Esophagus mucosa (tissue), 1 donor: ENCODE data around the gene TNK2. TPM values are rescaled to one million over a fixed set of nuclear protein-coding genes. Genes with fewer than 3 reads are reported as not detected.
"Not testable (repeated sequence)": the region's sequence is repeated elsewhere in the genome, so short reads cannot be mapped to it uniquely, and the experiment has no call there.

Experiments
- ATAC-seq: fragments of 200-7000 bp; cut with Tn5 transposase; one replicate; pipeline ENCODE4 v1.9.1; 2020
- total RNA-seq: library from RNA; stranded (reverse); gene quantifications from one replicate; pipeline ENCODE4 v1.2.4, GENCODE V29; 2023
- donor health status: DM: yes; HTN: yes; CAD: no.

Gene TNK2
- total RNA-seq, 1 donor from 2014 or later: 42.6 TPM

GRCh38 chr3:195847055-195847950 lies 61.0 kb downstream of the TNK2 start:
- peak; percentile 34 for ATAC-seq

GRCh38 chr3:195845483-195845882 lies 62.9 kb downstream of the TNK2 start:
- ATAC-seq: no peak

- ATAC-seq: no peak
Measured at GRCh38 chr3:195844671-195845218, 63.6 kb downstream of the TNK2 start.

- ATAC-seq: no peak
Measured at GRCh38 chr3:195839260-195840010, 68.9 kb downstream of the TNK2 start.

GRCh38 chr3:195838714-195839113 lies 69.6 kb downstream of the TNK2 start:
- ATAC-seq: no peak

- ATAC-seq: no peak
Measured at GRCh38 chr3:195836476-195837135, 71.7 kb downstream of the TNK2 start.

GRCh38 chr3:195835791-195836190 lies 72.6 kb downstream of the TNK2 start:
- no peak for ATAC-seq

GRCh38 chr3:195834675-195835583 lies 73.4 kb downstream of the TNK2 start:
- peak; percentile 79 for ATAC-seq

GRCh38 chr3:195829897-195830254 lies 78.5 kb downstream of the TNK2 start:
- peak; percentile 5 for ATAC-seq

GRCh38 chr3:195828762-195829161 lies 79.6 kb downstream of the TNK2 start:
- ATAC-seq: no peak

GRCh38 chr3:195825857-195826804 lies 82.2 kb downstream of the TNK2 start:
- no peak for ATAC-seq

- ATAC-seq: no peak
Measured at GRCh38 chr3:195825191-195825588, 83.2 kb downstream of the TNK2 start.

- not testable (repeated sequence) for ATAC-seq
Measured at GRCh38 chr3:195824425-195825190, 83.7 kb downstream of the TNK2 start.

GRCh38 chr3:195823999-195824398 lies 84.4 kb downstream of the TNK2 start:
- peak; percentile 85 for ATAC-seq

GRCh38 chr3:195823280-195823679 lies 85.1 kb downstream of the TNK2 start:
- peak; percentile 18 for ATAC-seq

GRCh38 chr3:195822131-195822696 lies 86.1 kb downstream of the TNK2 start:
- no peak for ATAC-seq

GRCh38 chr3:195821403-195822130 lies 86.8 kb downstream of the TNK2 start:
- ATAC-seq: peak; percentile 61

- peak; percentile 6 for ATAC-seq
Measured at GRCh38 chr3:195820901-195821300, 87.5 kb downstream of the TNK2 start.

GRCh38 chr3:195820186-195820585 lies 88.2 kb downstream of the TNK2 start:
- no peak for ATAC-seq
